CD14-positive monocyte (primary cell): Measurements from ENCODE around the gene SMYD3. TPM values are rescaled to one million over a fixed set of nuclear protein-coding genes. Genes with fewer than 3 reads are reported as not detected.

Source experiments
- DNase-seq, 3 donors: peaks; one replicate each; pipeline ENCODE4 v3.0.0-alpha.2; 2011 to 2022
- H2AFZ ChIP-seq: 2 replicates; pipeline ENCODE4 v1.6.0; 2012; ENCODE audit warnings: mild to moderate bottlenecking, low read depth, low read length, inconsistent platforms; ENCODE audit not compliant: insufficient read depth, poor library complexity, severe bottlenecking
- H3K27ac ChIP-seq, 2 donors: 1 replicate in 1 of 2; 2 replicates in 1 of 2; pipeline ENCODE4 v1.5.1; 2012 to 2013; ENCODE audit warnings: low read length in 2 of 2, control low read depth in 1 of 2, inconsistent platforms in 1 of 2, low read depth in 1 of 2, mild to moderate bottlenecking in 1 of 2
- H3K27me3 ChIP-seq, 2 donors: one replicate each; pipeline versions ENCODE4 v1.6.0 to v1.6.1; 2011 to 2013; ENCODE audit warnings: low read length in 2 of 2; ENCODE audit not compliant: control insufficient read depth in 2 of 2, insufficient read depth in 2 of 2
- H3K36me3 ChIP-seq, 2 donors: replicated peaks in 1 of 2; 1 replicate in 1 of 2; 2 replicates in 1 of 2; pipeline versions ENCODE4 v1.5.1 to v1.6.1; 2012 to 2013; ENCODE audit warnings: low read length in 2 of 2, control low read depth in 1 of 2, inconsistent platforms in 1 of 2, mild to moderate bottlenecking in 1 of 2; ENCODE audit not compliant: insufficient read depth in 2 of 2, control insufficient read depth in 1 of 2
- H3K4me1 ChIP-seq, 2 donors: 1 replicate in 1 of 2; 2 replicates in 1 of 2; pipeline versions ENCODE4 v1.5.1 to v1.6.1; 2012 to 2013; ENCODE audit warnings: low read length in 2 of 2, control low read depth in 1 of 2, inconsistent platforms in 1 of 2, mild to moderate bottlenecking in 1 of 2, moderate library complexity in 1 of 2; ENCODE audit not compliant: insufficient read depth in 2 of 2, control insufficient read depth in 1 of 2
- H3K4me2 ChIP-seq: replicated peaks from 2 replicates; pipeline ENCODE3; 2012; ENCODE audit warnings: low read length, moderate library complexity, mild to moderate bottlenecking; ENCODE audit not compliant: poor library complexity, severe bottlenecking; ENCODE audit errors: extremely low read depth
- H3K4me3 ChIP-seq, 3 experiments: fragments of 200-600 bp in 1 of 3; sonication (generic) in 1 of 3; replicated peaks in 1 of 3; 1 replicate in 2 of 3; 2 replicates in 1 of 3; pipeline ENCODE4 v1.5.1; 2011 to 2013; ENCODE audit warnings: low read length in 3 of 3, mild to moderate bottlenecking in 3 of 3, control low read depth in 2 of 3, low read depth in 2 of 3, inconsistent platforms in 1 of 3, moderate library complexity in 1 of 3
- H3K79me2 ChIP-seq: 2 replicates; pipeline ENCODE4 v1.6.0; 2012; ENCODE audit warnings: mild to moderate bottlenecking, control low read depth, inconsistent platforms, low read length, moderate library complexity; ENCODE audit not compliant: insufficient read depth
- H3K9ac ChIP-seq: 2 replicates; pipeline ENCODE4 v1.6.0; 2017; ENCODE audit warnings: low read length, mild to moderate bottlenecking; ENCODE audit not compliant: insufficient read depth, poor library complexity, severe bottlenecking
- H3K9me3 ChIP-seq, 2 donors: replicated peaks in 1 of 2; 1 replicate in 1 of 2; 2 replicates in 1 of 2; pipeline versions ENCODE4 v1.5.1 to v1.6.1; 2012 to 2013; ENCODE audit warnings: low read length in 2 of 2, control low read depth in 1 of 2; ENCODE audit not compliant: control insufficient read depth in 1 of 2, insufficient read depth in 1 of 2
- H4K20me1 ChIP-seq: 2 replicates; pipeline ENCODE4 v1.6.0; 2012; ENCODE audit warnings: mild to moderate bottlenecking, low read length, control low read depth, moderate library complexity; ENCODE audit not compliant: insufficient read depth
- H3K27ac Mint-ChIP-seq, 7 donors: one replicate each; pipeline ENCODE4 v1.8.0; 2020; ENCODE audit warnings: mild to moderate bottlenecking in 7 of 7, mixed read lengths in 7 of 7, moderate library complexity in 6 of 7, inconsistent platforms in 2 of 7
- H3K27me3 Mint-ChIP-seq, 3 donors: one replicate each; pipeline ENCODE4 v1.8.0; 2021 to 2022; ENCODE audit warnings: low read depth in 3 of 3, mild to moderate bottlenecking in 3 of 3, mixed read lengths in 3 of 3, moderate library complexity in 3 of 3, inconsistent platforms in 1 of 3
- H3K36me3 Mint-ChIP-seq, 2 donors: one replicate each; pipeline ENCODE4 v1.8.0; 2020; ENCODE audit warnings: mixed read lengths in 2 of 2, inconsistent platforms in 1 of 2, mild to moderate bottlenecking in 1 of 2
- H3K4me1 Mint-ChIP-seq: one replicate; pipeline ENCODE4 v1.8.0; 2020; ENCODE audit warnings: mild to moderate bottlenecking, mixed read lengths
- H3K4me3 Mint-ChIP-seq, 2 donors: one replicate each; pipeline ENCODE4 v1.8.0; 2020; ENCODE audit warnings: mild to moderate bottlenecking in 2 of 2, mixed read lengths in 2 of 2, moderate library complexity in 1 of 2
- H3K9me3 Mint-ChIP-seq, 7 donors: one replicate each; pipeline ENCODE4 v1.8.0; 2020 to 2022; ENCODE audit warnings: mixed read lengths in 7 of 7, mild to moderate bottlenecking in 6 of 7, moderate library complexity in 6 of 7, inconsistent platforms in 2 of 7
- WGBS: methylation state at CpG from one replicate; pipeline ENCODE4 v1.1.5; 2013; ENCODE audit warnings: missing lambda C conversion rate; ENCODE audit not compliant: insufficient coverage; 5-methylcytosine and 5-hydroxymethylcytosine counted together
- intact Hi-C, 2 donors: fragments of 100-400 bp; cut with micrococcal nuclease; formaldehyde crosslinking; loops; one replicate each; pipeline versions ENCODE4 v1.15.0 to v1.15.1; 2023
- polyA plus RNA-seq, 3 donors: library from polyadenylated mRNA; depleted of rRNA in 1 of 3; unstranded in 2 of 3; stranded (reverse) in 1 of 3; fragments of 300-500 nt in 2 of 3; fragments of >200 nt in 1 of 3; fragmentation: Illumina TruSeq in 2 of 3; gene quantifications; 1 replicate in 2 of 3; 2 replicates in 1 of 3; pipeline ENCODE4 v1.2.3, GENCODE V29; 2012 to 2021
- TF ChIP-seq, protein P1 (sequence below): fragments of 200-600 bp; IDR thresholded peaks from one replicate; pipeline ENCODE4 v1.8.0; 2022; ENCODE audit warnings: antibody characterized with exemption, mild to moderate bottlenecking

SMYD3 gene
- polyA plus RNA-seq, 3 donors, result 2.7 to 8.4 (median 4.0) TPM

DNA sequence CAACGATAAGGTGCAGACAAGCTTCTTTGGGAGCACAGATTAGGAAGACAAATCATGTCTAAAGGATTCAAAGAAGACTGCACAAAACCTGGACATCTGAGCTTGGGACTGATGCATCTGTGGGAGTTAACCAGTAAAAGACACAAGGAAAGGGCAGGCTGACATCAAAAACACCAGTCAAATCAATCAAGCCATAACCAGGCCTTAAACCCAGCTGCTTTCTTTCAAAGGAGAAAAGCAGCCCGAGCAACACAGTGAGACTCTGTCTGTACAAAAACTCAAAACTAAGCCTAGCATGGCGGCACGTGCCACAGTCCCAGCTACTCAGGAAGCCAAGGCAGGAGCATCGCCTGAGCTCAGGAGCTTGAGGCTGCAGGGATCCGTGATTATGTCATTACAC, 411.6 kb downstream of the SMYD3 start:
- WGBS, result 100% methylated on average over 6 of the region's 6 CpGs
- intact Hi-C loops, result no loop called here
- Histone ChIP-seq H3K36me3 (no peaks in the 10 kb centered on the region), H4K20me1 (no peaks in the 10 kb centered on the region), H3K4me1 (peaks cover 12 to 21% of the 10 kb centered on the region in 2 donors), H3K4me3 (no peak overlapping the region), H3K9ac (no peak overlapping the region), H2AFZ (no peak overlapping the region), H3K9me3 (no peaks in the 10 kb centered on the region), H3K27ac (no peak overlapping the region), H3K79me2 (no peaks in the 10 kb centered on the region), H3K27me3 (no peaks in the 10 kb centered on the region), H3K4me2 (no peak overlapping the region)
- Mint-ChIP-seq H3K4me1 (peaks cover 25% of the 10 kb centered on the region), H3K36me3 (no peaks in the 10 kb centered on the region), H3K27me3 (no peaks in the 10 kb centered on the region), H3K27ac (no peak overlapping the region), H3K9me3 (peaks cover 0 to 4% (median 0%) of the 10 kb centered on the region in 7 donors), H3K4me3 (no peak overlapping the region)
- TF ChIP-seq, protein P1, sequence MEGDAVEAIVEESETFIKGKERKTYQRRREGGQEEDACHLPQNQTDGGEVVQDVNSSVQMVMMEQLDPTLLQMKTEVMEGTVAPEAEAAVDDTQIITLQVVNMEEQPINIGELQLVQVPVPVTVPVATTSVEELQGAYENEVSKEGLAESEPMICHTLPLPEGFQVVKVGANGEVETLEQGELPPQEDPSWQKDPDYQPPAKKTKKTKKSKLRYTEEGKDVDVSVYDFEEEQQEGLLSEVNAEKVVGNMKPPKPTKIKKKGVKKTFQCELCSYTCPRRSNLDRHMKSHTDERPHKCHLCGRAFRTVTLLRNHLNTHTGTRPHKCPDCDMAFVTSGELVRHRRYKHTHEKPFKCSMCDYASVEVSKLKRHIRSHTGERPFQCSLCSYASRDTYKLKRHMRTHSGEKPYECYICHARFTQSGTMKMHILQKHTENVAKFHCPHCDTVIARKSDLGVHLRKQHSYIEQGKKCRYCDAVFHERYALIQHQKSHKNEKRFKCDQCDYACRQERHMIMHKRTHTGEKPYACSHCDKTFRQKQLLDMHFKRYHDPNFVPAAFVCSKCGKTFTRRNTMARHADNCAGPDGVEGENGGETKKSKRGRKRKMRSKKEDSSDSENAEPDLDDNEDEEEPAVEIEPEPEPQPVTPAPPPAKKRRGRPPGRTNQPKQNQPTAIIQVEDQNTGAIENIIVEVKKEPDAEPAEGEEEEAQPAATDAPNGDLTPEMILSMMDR, result no peak
- no peak for DNase-seq

DNA sequence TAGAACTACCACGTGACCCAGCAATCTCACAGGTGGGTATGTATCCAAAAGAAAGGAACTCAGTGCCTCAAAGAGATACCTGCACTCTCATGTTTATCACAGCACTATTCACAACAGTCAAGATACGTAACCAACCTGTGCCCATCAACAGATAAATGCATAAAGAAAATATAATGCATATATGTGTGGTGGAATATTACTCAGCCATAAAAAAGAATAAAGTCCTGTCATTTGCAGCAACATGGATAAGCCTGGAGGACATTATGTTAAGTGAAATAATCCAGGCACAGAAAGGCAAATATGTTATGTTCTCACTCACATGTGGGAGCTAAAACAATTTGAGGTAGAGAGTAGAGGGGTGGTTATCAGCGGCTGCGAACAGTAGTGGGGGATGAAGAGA, 413.8 kb downstream of the SMYD3 start:
- Mint-ChIP-seq H3K9me3 (peaks cover 0 to 3% (median under 1%) of the 10 kb centered on the region in 7 donors), H3K27ac (no peak overlapping the region), H3K27me3 (no peaks in the 10 kb centered on the region), H3K4me3 (no peak overlapping the region), H3K4me1 (peaks cover 33% of the 10 kb centered on the region), H3K36me3 (no peaks in the 10 kb centered on the region)
- Histone ChIP-seq H3K9ac (no peak overlapping the region), H3K4me3 (no peak overlapping the region), H3K4me2 (no peak overlapping the region), H3K9me3 (no peaks in the 10 kb centered on the region), H3K79me2 (no peaks in the 10 kb centered on the region), H3K27ac (no peak overlapping the region), H2AFZ (no peak overlapping the region), H3K27me3 (no peaks in the 10 kb centered on the region), H3K36me3 (no peaks in the 10 kb centered on the region), H4K20me1 (no peaks in the 10 kb centered on the region), H3K4me1 (peaks cover 12 to 21% of the 10 kb centered on the region in 2 donors)
- no peak for DNase-seq
- TF ChIP-seq, protein P1, result no peak
- WGBS, result no CpG with 5 or more reads among the region's 4 CpGs
- intact Hi-C loops, result no loop called here
